AG10803 (cell line): ENCODE results near the gene ANO9.

ENCODE experiments used
- DNase-seq: peaks from one replicate; pipeline ENCODE4 v3.0.0; 2010; ENCODE audit warnings: low read depth
- H3K4me3 ChIP-seq: 2 replicates; pipeline ENCODE4 v1.5.1; 2011; ENCODE audit warnings: mild to moderate bottlenecking, low read length, control low read depth
- TF ChIP-seq, protein P1 (sequence below): conservative IDR thresholded peaks from 2 replicates; pipeline ENCODE4 v1.5.1; 2011; ENCODE audit warnings: mild to moderate bottlenecking, low read length, control low read depth, inconsistent platforms

Gene ANO9

DNA sequence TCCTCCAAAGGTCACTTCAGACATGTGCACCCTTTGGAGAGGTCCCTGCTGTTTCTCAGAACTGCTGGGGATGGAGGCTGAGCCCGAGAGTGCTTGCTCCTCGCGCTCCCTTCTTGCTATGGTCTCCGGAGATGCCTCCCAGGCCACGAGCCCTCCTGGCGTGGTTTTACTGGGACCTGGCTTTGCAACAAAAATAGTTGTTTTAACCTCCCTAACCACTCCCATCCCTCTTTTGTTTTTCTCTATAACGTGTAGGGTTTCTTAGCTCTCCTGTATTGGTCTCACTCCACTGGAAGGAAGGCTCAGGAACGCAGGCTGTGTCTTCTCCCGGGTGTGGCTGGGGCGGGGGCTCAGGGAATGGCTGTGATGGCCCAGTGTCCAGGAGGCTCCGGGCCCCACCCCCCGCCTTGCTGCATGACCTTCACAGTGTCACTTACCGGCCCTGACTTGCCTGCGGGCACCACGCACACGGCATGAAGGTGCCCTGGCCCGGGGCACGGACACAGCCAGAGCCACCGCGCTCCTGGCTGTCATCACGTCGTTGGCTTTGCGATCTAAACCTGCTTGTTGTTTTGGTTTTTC is 13.8 kb upstream of the ANO9 start:
- DNase-seq: no peak
- no peak overlapping the region for H3K4me3 ChIP-seq
- TF ChIP-seq, protein P1, sequence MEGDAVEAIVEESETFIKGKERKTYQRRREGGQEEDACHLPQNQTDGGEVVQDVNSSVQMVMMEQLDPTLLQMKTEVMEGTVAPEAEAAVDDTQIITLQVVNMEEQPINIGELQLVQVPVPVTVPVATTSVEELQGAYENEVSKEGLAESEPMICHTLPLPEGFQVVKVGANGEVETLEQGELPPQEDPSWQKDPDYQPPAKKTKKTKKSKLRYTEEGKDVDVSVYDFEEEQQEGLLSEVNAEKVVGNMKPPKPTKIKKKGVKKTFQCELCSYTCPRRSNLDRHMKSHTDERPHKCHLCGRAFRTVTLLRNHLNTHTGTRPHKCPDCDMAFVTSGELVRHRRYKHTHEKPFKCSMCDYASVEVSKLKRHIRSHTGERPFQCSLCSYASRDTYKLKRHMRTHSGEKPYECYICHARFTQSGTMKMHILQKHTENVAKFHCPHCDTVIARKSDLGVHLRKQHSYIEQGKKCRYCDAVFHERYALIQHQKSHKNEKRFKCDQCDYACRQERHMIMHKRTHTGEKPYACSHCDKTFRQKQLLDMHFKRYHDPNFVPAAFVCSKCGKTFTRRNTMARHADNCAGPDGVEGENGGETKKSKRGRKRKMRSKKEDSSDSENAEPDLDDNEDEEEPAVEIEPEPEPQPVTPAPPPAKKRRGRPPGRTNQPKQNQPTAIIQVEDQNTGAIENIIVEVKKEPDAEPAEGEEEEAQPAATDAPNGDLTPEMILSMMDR: no peak

DNA sequence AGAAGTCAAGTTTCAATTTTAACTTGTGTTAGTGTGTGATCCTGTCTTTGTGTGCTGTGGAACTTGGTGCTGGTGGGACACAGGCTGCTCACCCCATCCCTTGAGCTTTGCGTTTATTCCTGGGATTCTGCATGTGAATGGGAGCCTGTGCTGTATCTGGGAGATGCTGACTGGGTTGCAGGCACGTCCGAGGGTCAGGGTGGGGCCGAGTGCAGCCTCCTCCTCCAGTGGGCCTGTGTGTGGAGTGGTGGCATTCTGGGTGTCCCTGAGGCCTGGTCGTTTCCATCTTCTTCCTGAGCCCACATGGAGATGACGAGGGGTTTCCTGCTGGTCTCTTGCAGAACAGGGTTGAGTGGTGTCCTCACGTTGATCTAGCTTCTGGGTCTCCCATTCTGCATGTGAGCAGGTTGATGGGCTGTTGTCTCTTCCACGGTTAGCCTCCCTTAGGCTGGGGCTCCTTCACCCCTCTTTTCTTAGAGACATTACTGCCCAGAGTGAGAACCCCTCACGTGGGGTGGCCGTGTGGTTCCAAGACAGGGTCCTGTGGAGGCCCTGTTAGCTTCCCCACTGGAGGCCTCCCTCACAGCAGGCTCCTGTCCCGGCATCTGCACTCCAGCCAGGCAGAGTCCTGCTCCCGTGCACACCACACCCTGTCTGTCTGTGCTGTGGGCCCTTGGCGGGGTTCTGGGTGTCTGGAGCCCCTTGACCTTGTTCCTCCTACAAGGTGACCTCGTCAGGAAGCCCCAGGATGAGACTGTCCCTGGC is 13.2 kb upstream of the ANO9 start:
- no peak overlapping the region for H3K4me3 ChIP-seq
- no peak for DNase-seq
- TF ChIP-seq, protein P1: no peak

DNA sequence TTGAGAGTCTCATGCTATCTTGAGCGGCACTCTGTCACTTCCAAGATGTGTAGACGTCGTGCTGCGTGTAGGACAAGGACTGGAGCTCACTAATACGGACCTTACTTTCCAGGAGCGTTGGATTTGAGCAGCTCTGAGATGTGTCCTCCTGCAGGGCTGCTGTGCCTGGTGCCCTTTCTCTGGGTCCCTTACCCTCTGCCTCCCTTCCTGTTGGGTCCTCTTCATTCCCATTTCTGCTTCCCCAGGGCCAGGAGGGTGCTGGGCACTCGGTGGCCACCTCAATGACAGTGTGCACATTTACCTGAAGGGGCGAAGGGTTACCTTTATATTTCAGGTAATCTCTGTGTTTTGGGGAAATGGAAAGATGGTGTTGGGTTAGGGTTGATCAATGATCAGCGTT is 12.2 kb upstream of the ANO9 start:
- H3K4me3 ChIP-seq: no peak overlapping the region
- no peak for DNase-seq
- TF ChIP-seq, protein P1: no peak

DNA sequence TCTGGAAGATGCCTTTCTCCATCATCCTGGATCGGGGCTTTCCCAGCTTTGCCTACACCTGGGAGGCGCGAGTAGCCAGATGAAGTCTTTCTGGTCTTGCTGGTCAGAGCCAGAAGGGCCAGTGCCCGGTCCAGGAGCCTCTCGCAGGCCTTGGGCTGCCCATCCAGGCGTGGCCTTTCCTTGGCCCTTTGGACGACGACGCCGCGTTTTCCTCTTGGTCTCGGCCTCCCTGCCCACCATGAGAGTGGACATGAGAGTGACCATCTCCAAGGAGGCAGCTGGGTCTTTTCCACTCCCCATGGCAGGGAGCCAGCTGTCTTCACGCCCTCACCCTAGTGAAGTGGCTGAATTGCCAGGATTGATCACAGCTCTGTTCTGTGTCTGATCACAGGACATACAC is 11.8 kb upstream of the ANO9 start:
- TF ChIP-seq, protein P1: no peak
- no peak overlapping the region for H3K4me3 ChIP-seq
- DNase-seq: no peak

DNA sequence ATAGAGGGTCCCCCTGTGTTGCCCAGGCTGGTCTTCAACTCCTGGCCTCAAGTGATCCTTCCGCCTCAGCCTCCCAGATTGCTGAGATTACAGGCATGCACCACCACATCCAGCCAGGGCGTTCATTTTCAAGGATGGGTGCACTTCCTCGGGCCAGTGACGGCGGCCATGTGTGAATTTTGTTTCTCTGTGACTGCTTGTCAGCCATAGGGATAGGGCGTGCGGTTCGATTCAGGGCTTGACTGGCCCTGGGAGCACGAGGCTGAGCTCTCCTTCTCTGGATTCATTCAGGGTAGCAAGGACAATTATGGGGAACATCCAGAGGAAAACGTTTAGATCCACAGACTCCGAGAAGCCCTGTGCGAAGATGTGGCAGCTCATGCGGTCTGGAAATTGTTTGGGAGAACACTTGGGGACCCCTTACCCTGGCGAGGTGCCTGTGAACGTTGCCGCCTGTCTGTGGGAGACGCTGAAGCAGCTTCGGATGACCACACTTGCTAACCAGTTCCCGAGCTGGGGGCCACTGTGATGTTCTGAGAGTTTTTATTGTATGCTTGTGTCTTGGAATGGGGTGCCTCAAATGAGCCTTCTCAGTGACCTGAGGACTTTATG is 11.2 kb upstream of the ANO9 start:
- TF ChIP-seq, protein P1: no peak
- DNase-seq: no peak
- H3K4me3 ChIP-seq: no peak overlapping the region

DNA sequence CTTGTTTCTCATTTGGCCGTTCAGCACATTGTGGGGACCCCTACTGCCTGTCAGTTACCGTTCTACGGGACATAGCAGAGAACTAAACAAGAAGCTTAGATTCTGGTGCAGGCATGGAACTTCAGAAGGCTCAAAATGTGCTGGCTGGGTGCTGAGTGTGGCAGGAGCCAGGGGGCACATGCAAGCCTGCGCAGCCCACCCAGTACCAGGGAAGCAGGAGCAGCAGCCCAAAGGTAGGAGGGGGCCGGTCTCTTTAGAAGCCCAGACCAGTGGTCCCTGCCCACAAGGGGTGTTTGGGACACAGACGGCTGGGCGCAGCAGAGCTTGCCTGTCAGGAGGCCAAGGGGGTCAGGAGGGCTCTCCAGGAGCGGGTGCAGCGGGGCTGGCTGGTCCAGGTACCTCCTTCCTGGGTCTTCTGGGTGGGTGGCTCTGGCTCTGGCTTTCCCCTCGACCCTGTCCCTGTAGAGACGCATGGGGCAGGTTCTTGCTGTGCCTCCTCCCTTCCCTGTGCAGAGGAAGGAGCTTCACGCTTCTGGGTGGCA is 10.5 kb upstream of the ANO9 start:
- TF ChIP-seq, protein P1: no peak
- no peak for DNase-seq
- H3K4me3 ChIP-seq: no peak overlapping the region
